Measurements from ENCODE around the gene WWOX.
"Not testable (repeated sequence)": the region's sequence is repeated elsewhere in the genome, so short reads cannot be mapped to it uniquely, and the experiment has no call there.

Gene WWOX

GRCh38 chr16:78668393-78668792 is 568.9 kb downstream of the WWOX start:
- no peak for DNase-seq

- no peak for DNase-seq
Observed at GRCh38 chr16:78669994-78670393, 570.5 kb downstream of the WWOX start.

- no peak for DNase-seq
Observed at GRCh38 chr16:78672779-78673556, 573.5 kb downstream of the WWOX start.

GRCh38 chr16:78673884-78674283 is 574.4 kb downstream of the WWOX start:
- no peak for DNase-seq

DNA sequence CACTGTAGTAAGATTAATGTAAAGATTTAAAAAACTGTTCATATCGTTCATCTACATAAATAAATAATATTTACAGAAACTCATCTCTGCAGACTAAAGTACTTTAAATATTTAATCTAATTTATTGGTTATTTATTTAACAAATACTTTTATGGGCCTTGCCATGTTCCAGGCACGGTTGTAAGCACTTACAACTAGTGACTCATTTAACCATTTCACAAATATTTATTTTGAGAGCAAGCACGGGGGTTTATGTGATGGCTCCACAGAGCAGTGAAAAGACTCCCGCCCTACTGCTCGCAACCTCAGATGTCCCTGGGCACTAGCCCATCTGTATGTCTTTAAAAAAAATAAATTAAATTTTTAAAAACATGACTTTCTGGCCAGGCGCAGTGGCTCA is 575.9 kb downstream of the WWOX start:
- no peak for DNase-seq

DNA sequence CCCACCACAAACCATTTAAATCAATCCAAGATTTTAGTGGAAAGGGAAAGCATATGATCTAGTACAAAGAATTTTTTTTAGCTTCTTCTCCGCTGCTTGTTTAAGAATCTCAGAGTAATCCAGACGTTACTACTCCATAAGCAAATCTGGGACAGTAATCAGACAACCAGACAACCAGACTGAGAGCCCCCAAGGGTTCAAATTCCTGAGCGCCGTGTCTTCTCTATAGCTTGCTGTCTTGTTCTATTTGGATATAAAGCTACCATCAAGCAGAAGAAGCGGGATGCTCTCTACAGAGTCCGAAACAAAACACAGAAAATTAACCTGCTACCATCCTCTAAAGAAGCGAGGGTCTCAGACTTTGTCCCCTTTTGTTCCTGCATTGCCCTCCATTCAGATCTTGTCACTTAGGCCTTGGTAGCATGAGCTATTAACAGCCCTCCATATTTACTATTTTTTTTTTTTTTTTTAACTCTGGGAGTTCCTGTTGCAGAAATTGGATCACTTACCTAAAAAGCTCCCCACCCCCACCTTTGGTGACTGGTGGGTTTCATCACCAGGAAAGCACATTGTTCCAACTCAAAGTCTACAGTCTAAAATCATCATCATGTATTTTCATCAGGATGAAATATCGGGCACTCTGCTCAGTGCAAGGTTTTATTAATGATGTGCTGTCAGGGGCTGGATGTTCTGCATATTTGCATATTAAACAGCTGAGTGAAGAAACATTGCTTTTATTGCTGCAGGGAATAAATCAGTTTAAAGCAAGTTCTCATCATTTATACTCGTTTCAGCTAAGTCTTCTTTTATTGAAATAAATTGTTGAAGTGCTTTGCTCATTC is 576.7 kb downstream of the WWOX start:
- DNase-seq = no peak

DNA sequence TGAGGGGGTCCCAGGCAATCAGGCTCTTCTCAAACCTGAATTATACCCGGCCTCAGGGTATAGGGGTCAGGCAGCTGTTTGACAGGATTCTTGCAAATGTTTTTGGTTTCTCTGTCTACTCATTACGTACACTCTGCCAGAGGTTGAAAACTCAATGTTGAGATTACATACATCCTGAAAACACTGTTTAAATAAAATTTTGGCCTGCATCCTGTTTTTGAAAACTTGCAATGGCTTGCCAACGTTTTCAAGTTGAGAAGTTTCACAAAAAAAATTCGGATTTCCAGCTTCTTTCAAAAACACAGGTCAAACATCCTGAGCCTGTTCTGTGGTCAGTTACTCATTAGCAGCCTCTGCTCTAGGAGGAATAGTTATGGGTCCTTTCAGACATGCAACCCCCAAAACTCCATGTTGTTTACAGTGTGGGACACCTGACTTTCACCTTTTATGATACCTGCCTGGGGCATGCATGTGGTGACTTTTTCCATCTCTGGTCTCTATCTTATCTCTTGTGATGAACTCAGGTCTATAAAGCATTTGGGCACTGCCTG is 577.8 kb downstream of the WWOX start:
- DNase-seq = no peak

GRCh38 chr16:78679546-78679945 is 580.1 kb downstream of the WWOX start:
- DNase-seq = no peak

- DNase-seq = no peak
Observed at GRCh38 chr16:78681743-78682142, 582.3 kb downstream of the WWOX start.

- DNase-seq = no peak
Observed at GRCh38 chr16:78684030-78684611, 584.7 kb downstream of the WWOX start.

GRCh38 chr16:78684655-78685375 is 585.4 kb downstream of the WWOX start:
- no peak for DNase-seq

DNA sequence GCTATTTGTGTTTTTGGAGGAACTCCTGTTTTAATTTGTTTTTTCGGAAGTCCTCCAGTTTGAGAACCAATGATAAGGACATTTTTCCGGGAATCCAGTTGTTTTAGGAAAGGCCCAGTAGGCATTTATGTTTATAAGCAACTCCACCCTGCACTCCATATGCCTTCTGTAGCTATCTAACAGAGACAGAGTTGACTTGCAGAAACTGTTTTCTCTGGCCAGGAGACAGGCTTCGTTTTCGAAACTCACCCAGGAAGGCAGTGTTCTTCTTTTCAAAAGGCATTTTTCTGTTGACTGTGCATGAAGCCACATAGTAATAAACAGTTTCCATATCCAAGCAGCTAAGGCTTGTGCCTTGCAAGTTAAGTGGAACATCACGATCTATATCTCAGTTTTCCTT is 587.1 kb downstream of the WWOX start:
- DNase-seq = no peak

DNA sequence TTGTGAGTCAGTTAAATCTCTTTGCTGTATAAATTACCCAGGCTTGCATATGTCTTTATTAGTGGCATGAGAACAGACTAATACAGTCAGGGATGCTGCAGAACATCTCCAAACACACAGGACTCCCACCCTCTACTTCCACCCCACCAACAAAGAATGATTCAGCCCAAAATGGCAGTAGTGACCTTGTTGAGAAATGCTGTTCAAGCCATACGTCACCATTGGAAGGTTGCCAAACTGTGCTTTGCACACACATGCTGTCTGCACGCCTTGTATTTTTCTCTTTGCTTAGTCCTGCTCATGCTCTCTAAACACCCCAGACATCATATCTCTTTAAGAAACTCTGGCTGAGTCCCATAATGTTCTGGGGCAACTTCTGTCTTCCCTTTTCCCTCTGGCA is 589.6 kb downstream of the WWOX start:
- DNase-seq = no peak

DNA sequence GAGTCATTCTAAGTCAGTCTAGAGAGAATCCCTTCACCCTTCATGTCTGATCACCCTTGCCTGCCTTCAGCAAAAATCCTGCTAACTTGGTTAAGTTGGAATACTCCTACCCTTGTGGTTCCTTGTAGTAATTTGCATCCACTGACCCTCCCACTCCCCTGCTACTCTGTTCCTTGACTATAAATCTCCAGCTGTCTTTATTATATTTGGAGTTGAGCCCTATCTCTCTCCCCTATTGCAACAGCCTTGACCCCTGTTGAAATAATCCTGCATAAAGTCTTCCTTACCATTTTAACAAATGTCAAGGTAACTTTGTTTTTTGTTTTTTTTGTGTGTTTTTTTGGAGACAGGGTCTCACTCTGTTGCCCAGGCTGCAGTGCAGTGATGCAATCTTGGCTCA is 590.1 kb downstream of the WWOX start:
- no peak for DNase-seq

- no peak for DNase-seq
Observed at GRCh38 chr16:78690510-78690909, 591.1 kb downstream of the WWOX start.

DNA sequence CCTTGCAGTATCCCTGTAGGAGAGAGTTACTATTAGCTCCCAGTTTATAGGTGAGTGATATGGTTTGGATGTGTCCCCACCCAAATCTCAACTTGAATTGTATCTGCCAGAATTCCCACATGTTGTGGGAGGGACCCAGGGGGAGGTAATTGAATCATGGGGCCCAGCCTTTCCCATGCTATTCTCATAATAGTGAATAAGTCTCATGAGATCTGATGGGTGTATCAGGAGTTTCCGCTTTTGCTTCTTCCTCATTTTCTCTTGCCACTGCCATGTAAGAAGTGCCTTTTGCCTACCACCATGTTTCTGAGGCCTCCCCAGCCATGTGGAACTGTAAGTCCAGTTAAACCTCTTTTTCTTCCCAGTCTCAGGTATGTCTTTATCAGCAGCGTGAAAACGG is 592.3 kb downstream of the WWOX start:
- DNase-seq = not testable (repeated sequence)

- no peak for DNase-seq
Observed at GRCh38 chr16:78693496-78693895, 594.0 kb downstream of the WWOX start.

DNA sequence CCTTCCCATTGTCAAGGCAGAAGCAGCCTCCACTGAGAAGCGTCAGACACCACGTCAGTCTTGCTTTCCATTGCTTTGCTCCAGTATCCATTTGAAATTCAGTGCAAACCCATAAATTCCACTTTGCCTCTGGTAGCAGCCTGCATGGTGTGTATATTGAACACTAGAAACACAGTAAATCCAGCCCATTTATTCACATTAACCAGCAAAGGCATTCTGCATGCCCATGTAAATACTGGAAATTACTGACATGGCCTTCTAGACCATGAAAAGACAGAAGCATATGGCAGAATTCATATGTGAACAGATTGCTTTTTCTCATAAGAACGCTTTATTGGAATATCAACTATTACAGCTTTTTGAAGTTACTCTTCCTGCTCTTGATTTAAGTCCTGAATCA is 595.0 kb downstream of the WWOX start:
- DNase-seq = no peak

DNA sequence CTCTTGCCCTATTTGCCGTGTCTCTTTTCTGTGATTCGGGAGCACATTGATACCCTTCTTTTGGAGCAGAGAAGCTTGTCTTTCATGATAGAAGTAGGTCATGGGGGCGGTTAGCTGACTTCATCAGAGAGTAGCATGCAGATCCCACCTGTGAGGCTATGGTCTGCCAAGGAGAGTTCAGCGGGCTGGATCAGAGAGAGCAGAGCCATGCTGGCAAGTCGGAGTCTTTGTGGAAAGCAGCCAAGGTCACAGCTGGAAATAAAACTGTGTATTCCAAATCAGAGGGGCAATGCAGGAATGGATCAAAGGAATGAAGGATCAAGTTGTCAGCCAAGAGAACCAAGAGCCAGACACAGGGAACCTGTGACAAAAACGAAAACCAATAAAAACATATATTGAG is 595.9 kb downstream of the WWOX start:
- DNase-seq = no peak

- DNase-seq = no peak
Observed at GRCh38 chr16:78696797-78697196, 597.3 kb downstream of the WWOX start.

DNA sequence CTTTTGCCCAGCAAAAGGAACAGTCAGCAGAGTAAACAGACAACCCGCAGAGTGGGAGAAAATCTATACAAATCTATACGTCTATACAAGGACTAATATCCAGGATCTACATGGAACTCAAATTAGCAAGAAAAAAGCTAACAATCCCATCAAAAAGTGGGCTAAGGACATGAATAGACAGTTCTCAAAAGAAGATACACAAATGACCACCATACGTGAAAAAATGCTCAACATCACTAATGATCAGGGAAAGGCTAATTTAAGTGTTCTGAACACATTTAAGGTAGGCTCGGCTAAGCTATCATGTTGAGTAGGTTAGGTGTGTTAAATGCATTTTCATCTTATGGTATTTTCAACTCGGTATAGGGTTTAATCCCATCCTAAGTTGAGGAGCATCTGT is 598.0 kb downstream of the WWOX start:
- DNase-seq = no peak

- no peak for DNase-seq
Observed at GRCh38 chr16:78703936-78704335, 604.5 kb downstream of the WWOX start.

DNA sequence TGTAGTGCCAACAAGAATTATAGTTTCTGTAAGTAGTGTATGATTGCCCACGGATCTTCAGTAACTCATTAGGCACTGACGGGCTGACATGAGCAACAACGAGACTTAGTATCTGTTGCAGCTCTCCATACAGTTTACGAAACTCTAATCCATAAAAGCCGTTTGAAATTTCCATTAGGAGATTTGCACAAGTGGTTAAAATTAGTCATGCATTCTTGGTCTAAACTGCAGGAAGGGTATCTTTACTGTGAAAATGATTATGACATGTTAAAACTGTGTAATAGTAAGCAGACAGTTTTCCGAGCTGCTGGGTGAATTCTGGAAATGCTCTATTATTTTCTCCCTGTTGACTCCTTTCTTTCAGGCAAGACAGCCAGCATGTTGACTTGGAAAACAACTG is 605.0 kb downstream of the WWOX start:
- DNase-seq = no peak
